Endothelial cell (in vitro differentiated cells): ENCODE measurements around the gene PSMA2. TPM values are rescaled to one million over a fixed set of nuclear protein-coding genes. Genes with fewer than 3 reads are reported as not detected.

ENCODE experiments used
- DNase-seq: peaks from one replicate; pipeline ENCODE4 v3.0.0; 2021; ENCODE audit warnings: low spot score
- H3K27ac Mint-ChIP-seq: one replicate; pipeline ENCODE4 v1.8.0; 2021; ENCODE audit warnings: mixed read lengths, inconsistent platforms; ENCODE audit not compliant: unreplicated experiment
- H3K27me3 Mint-ChIP-seq: one replicate; pipeline ENCODE4 v1.8.0; 2021; ENCODE audit warnings: mild to moderate bottlenecking, moderate library complexity, mixed read lengths, inconsistent platforms; ENCODE audit not compliant: unreplicated experiment
- H3K36me3 Mint-ChIP-seq: one replicate; pipeline ENCODE4 v1.8.0; 2021; ENCODE audit warnings: mild to moderate bottlenecking, low read depth, mixed read lengths, inconsistent platforms; ENCODE audit not compliant: unreplicated experiment
- H3K4me1 Mint-ChIP-seq: one replicate; pipeline ENCODE4 v1.8.0; 2021; ENCODE audit warnings: mild to moderate bottlenecking, mixed read lengths, inconsistent platforms; ENCODE audit not compliant: unreplicated experiment
- H3K4me3 Mint-ChIP-seq: one replicate; pipeline ENCODE4 v1.8.0; 2021; ENCODE audit warnings: mild to moderate bottlenecking, mixed read lengths, inconsistent platforms; ENCODE audit not compliant: unreplicated experiment
- H3K9me3 Mint-ChIP-seq: one replicate; pipeline ENCODE4 v1.8.0; 2021; ENCODE audit warnings: mixed read lengths, inconsistent platforms; ENCODE audit not compliant: unreplicated experiment
- total RNA-seq: library from RNA; stranded (reverse); fragmentation: NEBNext Ultra II Directional; extraction: Animal tissue kit (Norgen Biotek cat#: 25700); gene quantifications from one replicate; pipeline ENCODE4 v1.2.1, GENCODE V29; 2021; ENCODE audit not compliant: unreplicated experiment
- TF ChIP-seq, protein P1 (sequence below): fragments of 200-600 bp; sonication (generic); IDR thresholded peaks from one replicate; pipeline ENCODE4 v1.5.0; 2021; ENCODE audit warnings: antibody characterized with exemption; ENCODE audit not compliant: unreplicated experiment

PSMA2 gene
- total RNA-seq, 1 donor from 2014 or later, result 103 TPM

DNA sequence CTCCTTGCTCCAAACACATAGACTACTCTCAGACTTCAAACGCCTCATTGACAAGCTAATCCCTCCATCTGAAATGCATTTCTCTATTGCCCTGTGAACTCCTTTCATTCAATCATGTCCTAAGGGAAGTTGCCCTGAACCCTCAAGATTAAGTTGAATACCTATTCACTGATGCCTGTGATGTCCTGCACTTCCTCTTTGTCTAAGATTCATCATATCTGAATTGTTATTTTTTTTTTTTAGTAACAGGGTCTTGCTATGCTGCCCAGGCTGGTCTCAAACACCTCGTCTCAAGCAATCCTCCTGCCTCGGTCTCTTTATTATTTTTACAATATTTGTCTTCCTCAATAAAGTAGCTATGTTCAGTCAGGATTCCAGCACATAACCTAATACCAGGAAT, 3.2 kb downstream of the PSMA2 start:
- TF ChIP-seq, protein P1, sequence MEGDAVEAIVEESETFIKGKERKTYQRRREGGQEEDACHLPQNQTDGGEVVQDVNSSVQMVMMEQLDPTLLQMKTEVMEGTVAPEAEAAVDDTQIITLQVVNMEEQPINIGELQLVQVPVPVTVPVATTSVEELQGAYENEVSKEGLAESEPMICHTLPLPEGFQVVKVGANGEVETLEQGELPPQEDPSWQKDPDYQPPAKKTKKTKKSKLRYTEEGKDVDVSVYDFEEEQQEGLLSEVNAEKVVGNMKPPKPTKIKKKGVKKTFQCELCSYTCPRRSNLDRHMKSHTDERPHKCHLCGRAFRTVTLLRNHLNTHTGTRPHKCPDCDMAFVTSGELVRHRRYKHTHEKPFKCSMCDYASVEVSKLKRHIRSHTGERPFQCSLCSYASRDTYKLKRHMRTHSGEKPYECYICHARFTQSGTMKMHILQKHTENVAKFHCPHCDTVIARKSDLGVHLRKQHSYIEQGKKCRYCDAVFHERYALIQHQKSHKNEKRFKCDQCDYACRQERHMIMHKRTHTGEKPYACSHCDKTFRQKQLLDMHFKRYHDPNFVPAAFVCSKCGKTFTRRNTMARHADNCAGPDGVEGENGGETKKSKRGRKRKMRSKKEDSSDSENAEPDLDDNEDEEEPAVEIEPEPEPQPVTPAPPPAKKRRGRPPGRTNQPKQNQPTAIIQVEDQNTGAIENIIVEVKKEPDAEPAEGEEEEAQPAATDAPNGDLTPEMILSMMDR, result no peak
- no peak for DNase-seq
- no peaks in the 10 kb centered on the region for H3K9me3 Mint-ChIP-seq
- peaks cover 20% of the 10 kb centered on the region for H3K4me1 Mint-ChIP-seq
- H3K27me3 Mint-ChIP-seq, result no peaks in the 10 kb centered on the region
- H3K27ac Mint-ChIP-seq, result no peak overlapping the region
- H3K36me3 Mint-ChIP-seq, result peaks cover 4% of the 10 kb centered on the region
- H3K4me3 Mint-ChIP-seq, result no peak overlapping the region

GRCh38 chr7:42926204-42926603, 5.8 kb downstream of the PSMA2 start:
- H3K36me3 Mint-ChIP-seq, result peaks cover 4% of the 10 kb centered on the region
- H3K27me3 Mint-ChIP-seq, result no peaks in the 10 kb centered on the region
- H3K9me3 Mint-ChIP-seq, result no peaks in the 10 kb centered on the region
- H3K27ac Mint-ChIP-seq, result no peak overlapping the region
- no peak overlapping the region for H3K4me3 Mint-ChIP-seq
- peaks cover 11% of the 10 kb centered on the region for H3K4me1 Mint-ChIP-seq
- DNase-seq, result no peak
- TF ChIP-seq, protein P1, result no peak

GRCh38 chr7:42925630-42926029, 6.3 kb downstream of the PSMA2 start:
- TF ChIP-seq, protein P1, result no peak
- Mint-ChIP-seq H3K4me3 (no peak overlapping the region), H3K4me1 (peaks cover 11% of the 10 kb centered on the region), H3K27ac (no peak overlapping the region), H3K27me3 (no peaks in the 10 kb centered on the region), H3K9me3 (no peaks in the 10 kb centered on the region), H3K36me3 (peaks cover 4% of the 10 kb centered on the region)
- no peak for DNase-seq

GRCh38 chr7:42924223-42924838, 7.6 kb downstream of the PSMA2 start:
- Mint-ChIP-seq H3K9me3 (no peaks in the 10 kb centered on the region), H3K4me1 (peaks cover 4% of the 10 kb centered on the region), H3K4me3 (no peak overlapping the region)

More at GRCh38 chr7:42924223-42924838, 7.6 kb downstream of the PSMA2 start:
- DNase-seq, result no peak
- TF ChIP-seq, protein P1, result no peak
- H3K36me3 Mint-ChIP-seq, result peaks cover 5% of the 10 kb centered on the region
- no peak overlapping the region for H3K27ac Mint-ChIP-seq
- no peaks in the 10 kb centered on the region for H3K27me3 Mint-ChIP-seq
